GM12873 (cell line): ENCODE results near the gene ARMH3.

Experiments used
- TF ChIP-seq, protein P1 (sequence below): IDR thresholded peaks from 2 replicates; pipeline ENCODE4 v1.5.1; 2012; ENCODE audit warnings: low read depth, mild to moderate bottlenecking, moderate library complexity, low read length, control low read depth; ENCODE audit not compliant: insufficient read depth; ENCODE audit errors: missing control alignments

ARMH3 gene

DNA sequence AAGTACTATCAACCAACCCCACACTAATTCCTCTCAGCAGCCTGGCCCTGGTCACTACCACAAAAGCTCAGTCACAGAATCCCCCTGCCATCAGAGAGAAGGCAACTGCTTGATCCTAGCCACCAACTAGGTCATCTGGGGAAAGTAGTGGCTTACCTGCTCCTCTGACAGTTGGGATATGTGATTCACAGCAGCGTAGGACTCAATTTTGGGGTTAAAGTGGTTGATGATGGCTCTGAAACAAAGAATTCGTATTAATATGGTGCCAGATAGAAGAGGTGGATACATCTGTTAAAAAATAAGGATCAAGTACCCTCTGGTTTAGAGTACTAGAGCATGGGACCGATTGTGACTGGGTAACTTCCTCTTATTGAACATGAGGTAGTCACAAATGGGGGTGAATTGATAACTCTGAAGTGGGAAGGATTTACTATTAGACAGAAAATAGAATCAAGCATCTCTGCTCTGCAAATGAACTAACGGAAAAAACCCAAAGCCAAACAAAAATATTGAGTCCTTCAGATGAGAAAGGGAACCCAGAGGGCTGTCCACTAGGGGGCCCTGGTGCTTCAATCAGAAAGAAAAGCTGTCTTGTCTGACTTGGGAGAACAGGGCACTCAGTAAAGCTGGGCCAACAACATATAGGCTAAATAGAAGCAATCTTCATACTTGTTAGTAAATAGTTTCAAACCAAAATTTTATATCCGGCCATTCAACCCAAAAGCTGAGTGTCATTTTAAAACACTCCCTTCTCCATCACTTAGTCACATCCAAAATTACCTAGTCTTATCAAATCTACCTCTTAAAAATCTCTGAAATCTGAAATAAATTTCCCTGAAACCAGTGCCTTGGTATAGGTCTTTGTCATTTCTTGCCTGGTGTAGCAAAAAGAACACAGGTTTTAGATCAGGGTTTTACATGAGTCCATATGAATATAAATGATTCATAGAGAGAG, 166.4 kb downstream of the ARMH3 start:
- TF ChIP-seq, protein P1, sequence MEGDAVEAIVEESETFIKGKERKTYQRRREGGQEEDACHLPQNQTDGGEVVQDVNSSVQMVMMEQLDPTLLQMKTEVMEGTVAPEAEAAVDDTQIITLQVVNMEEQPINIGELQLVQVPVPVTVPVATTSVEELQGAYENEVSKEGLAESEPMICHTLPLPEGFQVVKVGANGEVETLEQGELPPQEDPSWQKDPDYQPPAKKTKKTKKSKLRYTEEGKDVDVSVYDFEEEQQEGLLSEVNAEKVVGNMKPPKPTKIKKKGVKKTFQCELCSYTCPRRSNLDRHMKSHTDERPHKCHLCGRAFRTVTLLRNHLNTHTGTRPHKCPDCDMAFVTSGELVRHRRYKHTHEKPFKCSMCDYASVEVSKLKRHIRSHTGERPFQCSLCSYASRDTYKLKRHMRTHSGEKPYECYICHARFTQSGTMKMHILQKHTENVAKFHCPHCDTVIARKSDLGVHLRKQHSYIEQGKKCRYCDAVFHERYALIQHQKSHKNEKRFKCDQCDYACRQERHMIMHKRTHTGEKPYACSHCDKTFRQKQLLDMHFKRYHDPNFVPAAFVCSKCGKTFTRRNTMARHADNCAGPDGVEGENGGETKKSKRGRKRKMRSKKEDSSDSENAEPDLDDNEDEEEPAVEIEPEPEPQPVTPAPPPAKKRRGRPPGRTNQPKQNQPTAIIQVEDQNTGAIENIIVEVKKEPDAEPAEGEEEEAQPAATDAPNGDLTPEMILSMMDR = peak; percentile 83

- TF ChIP-seq, protein P1 = no peak
Measured at GRCh38 chr10:101888251-101888949, 167.6 kb downstream of the ARMH3 start.

- TF ChIP-seq, protein P1 = no peak
Measured at GRCh38 chr10:101887775-101888174, 168.2 kb downstream of the ARMH3 start.

GRCh38 chr10:101886521-101887312, 169.3 kb downstream of the ARMH3 start:
- TF ChIP-seq, protein P1 = no peak

DNA sequence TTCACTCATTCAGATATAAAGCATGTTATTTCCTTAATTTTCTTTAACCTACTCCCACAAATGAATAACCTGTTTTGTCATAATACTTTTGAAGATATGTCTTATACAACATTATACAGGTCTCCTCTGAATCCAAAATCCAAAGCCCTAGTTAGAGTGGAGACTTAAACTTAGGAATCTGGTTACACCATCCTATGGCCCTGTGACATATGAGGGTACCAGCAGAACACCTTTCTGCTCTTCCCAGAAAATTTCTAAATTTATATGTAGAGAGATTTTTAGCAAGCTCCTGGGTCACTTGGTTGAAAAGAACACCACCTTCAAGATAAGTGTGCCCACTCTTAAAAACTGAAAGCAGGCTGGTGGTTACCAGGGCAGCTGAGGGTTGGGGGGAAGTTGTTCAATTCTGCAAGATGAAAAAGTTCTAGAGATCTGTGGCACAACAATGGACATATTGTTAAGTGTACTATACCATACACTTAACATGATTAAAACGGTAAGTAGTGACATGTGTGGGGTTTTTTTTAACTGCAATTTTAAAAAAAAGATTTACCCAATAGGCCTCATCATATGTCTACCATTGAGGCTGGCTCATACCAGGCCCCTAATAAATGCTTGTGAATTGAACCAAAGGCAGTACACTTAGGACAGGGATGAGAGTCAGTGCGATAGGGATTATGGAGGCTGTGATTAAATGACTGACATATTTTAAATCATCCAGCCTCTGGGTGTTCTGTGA, 174.8 kb downstream of the ARMH3 start:
- TF ChIP-seq, protein P1 = no peak

DNA sequence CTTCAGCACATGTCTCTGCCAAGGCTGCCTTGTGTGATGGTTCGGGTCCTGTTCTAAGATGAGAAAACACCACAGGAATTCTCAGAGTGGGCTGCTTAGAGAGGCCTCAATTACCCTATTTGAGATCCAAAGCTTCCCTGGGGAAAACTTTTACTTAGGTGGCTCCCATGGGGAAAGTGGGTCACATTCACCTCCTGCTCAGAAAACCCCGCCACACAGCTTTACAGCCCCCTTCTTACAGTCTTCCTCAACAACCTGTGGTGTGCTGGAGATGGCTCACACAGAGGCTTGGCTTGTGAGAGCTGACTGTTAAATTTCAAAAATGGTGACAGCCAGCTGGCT, 175.8 kb downstream of the ARMH3 start:
- TF ChIP-seq, protein P1 = no peak
